ENCODE data around the gene ODC1.

DNA sequence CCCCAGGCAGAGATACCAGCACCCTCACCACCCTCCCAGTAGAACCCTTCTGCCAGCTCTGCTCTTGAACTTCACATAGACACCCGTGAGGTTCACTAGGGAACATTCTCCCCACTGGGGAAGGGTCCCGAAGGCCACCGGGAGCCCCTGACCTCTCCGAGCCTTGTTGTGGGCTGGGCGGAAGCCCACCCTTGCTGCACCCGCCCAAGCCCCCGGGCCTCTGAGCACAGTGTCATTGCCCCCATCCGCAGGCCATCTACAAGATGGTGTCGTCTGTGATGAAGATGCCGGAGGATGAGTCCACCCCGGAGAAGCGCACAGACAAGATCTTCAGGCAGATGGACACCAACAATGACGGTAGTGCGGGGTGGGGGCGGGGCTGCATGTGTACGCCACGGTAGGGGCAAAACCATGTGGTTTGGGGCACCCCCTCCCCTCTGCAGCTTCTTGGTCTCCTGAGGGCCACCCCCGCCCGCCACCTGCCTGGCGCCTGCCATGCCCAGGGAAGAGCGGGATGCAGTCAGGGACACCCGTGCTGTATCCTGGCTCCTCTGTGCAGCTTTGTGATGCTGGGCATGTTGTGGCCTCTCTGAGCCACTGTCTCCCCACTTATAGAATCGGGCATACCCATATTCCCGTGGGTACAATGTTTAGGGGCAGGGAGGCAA lies 25.3 kb downstream of the ODC1 start:
- TF ChIP-seq, protein P1, sequence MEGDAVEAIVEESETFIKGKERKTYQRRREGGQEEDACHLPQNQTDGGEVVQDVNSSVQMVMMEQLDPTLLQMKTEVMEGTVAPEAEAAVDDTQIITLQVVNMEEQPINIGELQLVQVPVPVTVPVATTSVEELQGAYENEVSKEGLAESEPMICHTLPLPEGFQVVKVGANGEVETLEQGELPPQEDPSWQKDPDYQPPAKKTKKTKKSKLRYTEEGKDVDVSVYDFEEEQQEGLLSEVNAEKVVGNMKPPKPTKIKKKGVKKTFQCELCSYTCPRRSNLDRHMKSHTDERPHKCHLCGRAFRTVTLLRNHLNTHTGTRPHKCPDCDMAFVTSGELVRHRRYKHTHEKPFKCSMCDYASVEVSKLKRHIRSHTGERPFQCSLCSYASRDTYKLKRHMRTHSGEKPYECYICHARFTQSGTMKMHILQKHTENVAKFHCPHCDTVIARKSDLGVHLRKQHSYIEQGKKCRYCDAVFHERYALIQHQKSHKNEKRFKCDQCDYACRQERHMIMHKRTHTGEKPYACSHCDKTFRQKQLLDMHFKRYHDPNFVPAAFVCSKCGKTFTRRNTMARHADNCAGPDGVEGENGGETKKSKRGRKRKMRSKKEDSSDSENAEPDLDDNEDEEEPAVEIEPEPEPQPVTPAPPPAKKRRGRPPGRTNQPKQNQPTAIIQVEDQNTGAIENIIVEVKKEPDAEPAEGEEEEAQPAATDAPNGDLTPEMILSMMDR (conservative IDR thresholded peaks at IDR 0.05; ENCODE audit: low read depth in 2 of 2): no peak
- TF ChIP-seq JUNB (IDR thresholded peaks at IDR 0.05; ENCODE audit: unreplicated experiment): no peak
- no peak for TF ChIP-seq EZH2 (IDR thresholded peaks at IDR 0.05; ENCODE audit: low read depth, unreplicated experiment)
- TF ChIP-seq EZH2phosphoT487 (IDR thresholded peaks at IDR 0.05; ENCODE audit: unreplicated experiment): no peak
- no peak for TF ChIP-seq ZNF114 (CRISPR knock-in tag; IDR thresholded peaks at IDR 0.05)
- TF ChIP-seq, protein P2, sequence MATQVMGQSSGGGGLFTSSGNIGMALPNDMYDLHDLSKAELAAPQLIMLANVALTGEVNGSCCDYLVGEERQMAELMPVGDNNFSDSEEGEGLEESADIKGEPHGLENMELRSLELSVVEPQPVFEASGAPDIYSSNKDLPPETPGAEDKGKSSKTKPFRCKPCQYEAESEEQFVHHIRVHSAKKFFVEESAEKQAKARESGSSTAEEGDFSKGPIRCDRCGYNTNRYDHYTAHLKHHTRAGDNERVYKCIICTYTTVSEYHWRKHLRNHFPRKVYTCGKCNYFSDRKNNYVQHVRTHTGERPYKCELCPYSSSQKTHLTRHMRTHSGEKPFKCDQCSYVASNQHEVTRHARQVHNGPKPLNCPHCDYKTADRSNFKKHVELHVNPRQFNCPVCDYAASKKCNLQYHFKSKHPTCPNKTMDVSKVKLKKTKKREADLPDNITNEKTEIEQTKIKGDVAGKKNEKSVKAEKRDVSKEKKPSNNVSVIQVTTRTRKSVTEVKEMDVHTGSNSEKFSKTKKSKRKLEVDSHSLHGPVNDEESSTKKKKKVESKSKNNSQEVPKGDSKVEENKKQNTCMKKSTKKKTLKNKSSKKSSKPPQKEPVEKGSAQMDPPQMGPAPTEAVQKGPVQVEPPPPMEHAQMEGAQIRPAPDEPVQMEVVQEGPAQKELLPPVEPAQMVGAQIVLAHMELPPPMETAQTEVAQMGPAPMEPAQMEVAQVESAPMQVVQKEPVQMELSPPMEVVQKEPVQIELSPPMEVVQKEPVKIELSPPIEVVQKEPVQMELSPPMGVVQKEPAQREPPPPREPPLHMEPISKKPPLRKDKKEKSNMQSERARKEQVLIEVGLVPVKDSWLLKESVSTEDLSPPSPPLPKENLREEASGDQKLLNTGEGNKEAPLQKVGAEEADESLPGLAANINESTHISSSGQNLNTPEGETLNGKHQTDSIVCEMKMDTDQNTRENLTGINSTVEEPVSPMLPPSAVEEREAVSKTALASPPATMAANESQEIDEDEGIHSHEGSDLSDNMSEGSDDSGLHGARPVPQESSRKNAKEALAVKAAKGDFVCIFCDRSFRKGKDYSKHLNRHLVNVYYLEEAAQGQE (IDR thresholded peaks at IDR 0.05; ENCODE audit: unreplicated experiment): no peak
- no peak for TF ChIP-seq CREB1 (CRISPR knock-in tag; IDR thresholded peaks at IDR 0.05; ENCODE audit: low read depth)
